ENCODE results near the gene ANXA2R. TPM values are rescaled to one million over a fixed set of nuclear protein-coding genes. Genes with fewer than 3 reads are reported as not detected.

Gene ANXA2R
- total and polyA plus RNA-seq, 2 of the 4 experiments (the other 2 are of a cell fraction) = 1.3 to 3.6 TPM

- H3K9me3 ChIP-seq (ENCODE audit: control insufficient read depth, insufficient read depth, low read length) = no peaks in the 10 kb centered on the region
- no peaks in the 10 kb centered on the region for H4K20me1 ChIP-seq (ENCODE audit: insufficient read depth, low read length)
- intact Hi-C loops (cut with micrococcal nuclease) = loop anchor here (1.0 kb wide), 3 partner anchors 14 to 70 kb away; partner anchors contain the start of gene ANXA2R
- peak overlapping the region; percentile 56 for H4K91ac ChIP-seq (ENCODE audit: insufficient read depth, low read depth, low read length)
- ChIA-PET CTCF (interaction anchor here (0.8 to 1.4 kb wide), 3 partner anchors 35 to 87 kb away, joined by 3 to 7 read pairs (median 5); no protein-coding TSS in a partner anchor), POLR2A (ENCODE audit: unreplicated experiment) (interaction anchor here (0.7 to 1.2 kb wide), 4 partner anchors 13 to 356 kb away, joined by 3 to 5 read pairs (median 4); no protein-coding TSS in a partner anchor)
- peak overlapping the region; percentile 89 to 94 for H4K8ac ChIP-seq (ENCODE audit: low read depth in 2 of 2, low read length in 2 of 2)
- peaks cover 13 to 51% of the 10 kb centered on the region in 2 experiments for H3K79me1 ChIP-seq (ENCODE audit: low read depth in 1 of 2, low read length in 2 of 2)
- in situ Hi-C loops (cut with MboI; ENCODE audit: low sequenced_read_pairs) = loop anchor here (10.0 kb wide), 1 partner anchor 81 kb away; no protein-coding TSS in a partner anchor
- H3K9ac ChIP-seq (ENCODE audit: low read depth, low read length) = peak overlapping the region; percentile 91
- peak overlapping the region; percentile 95 for H3K23ac ChIP-seq (ENCODE audit: low read depth, low read length)
- H2AFZ ChIP-seq (replicated peaks; ENCODE audit: low read length, poor library complexity) = peak overlapping the region; percentile 83
- dilution Hi-C loops (cut with HindIII; ENCODE audit: low sequenced_read_pairs, unreplicated experiment) = no loop called here
- peak overlapping the region; percentile 70 for H2AK9ac ChIP-seq (replicated peaks; ENCODE audit: low read depth, low read length, poor library complexity)
- H2BK5ac ChIP-seq (ENCODE audit: low read depth, low read length, poor library complexity, severe bottlenecking) = peak overlapping the region; percentile 80
- peak overlapping the region; percentile 83 for H2BK20ac ChIP-seq (ENCODE audit: low read depth, low read length)
- peak overlapping the region; percentile 90 for H3K14ac ChIP-seq (replicated peaks; ENCODE audit: low read depth, low read length)
- BruUV-seq (replicated peaks) = no TSS peak
- peak; percentile 38 for DNase-seq
- peak overlapping the region; percentile 87 for H2BK120ac ChIP-seq (ENCODE audit: low read depth, low read length)
- peak overlapping the region; percentile 92 for H3K4me2 ChIP-seq (ENCODE audit: low read depth, low read length)
- peak overlapping the region; percentile 99; the same call in 2 of the 3 replicates for H2BK15ac ChIP-seq (ENCODE audit: low read depth, low read length)
- peaks cover 4% of the 10 kb centered on the region; the same call in 1 of the 2 replicates for H3K9me1 ChIP-seq (ENCODE audit: insufficient read depth, low read length)
- peak overlapping the region; percentile 80 for H3K4me3 ChIP-seq (ENCODE audit: insufficient read depth, low read depth, low read length)
- H3K4ac ChIP-seq (ENCODE audit: low read depth, low read length) = peak overlapping the region; percentile 88
- H3K27me3 ChIP-seq (ENCODE audit: control insufficient read depth, insufficient read depth, low read length) = no peaks in the 10 kb centered on the region
- peak overlapping the region; percentile 84 for H3K18ac ChIP-seq (ENCODE audit: low read depth, low read length)
- H2AK5ac ChIP-seq (ENCODE audit: low read depth, low read length) = peak overlapping the region; percentile 68; the same call in 1 of the 2 replicates
- TF ChIP-seq CEBPB (IDR thresholded peaks at IDR 0.05; ENCODE audit: low read depth, low read length) = no peak
- TF ChIP-seq NFE2L2 (IDR thresholded peaks at IDR 0.05; ENCODE audit: low read depth, low read length) = no peak
- no peak for TF ChIP-seq CTCF (conservative IDR thresholded peaks at IDR 0.05; ENCODE audit: low read depth, low read length)
- TF ChIP-seq USF2 (IDR thresholded peaks at IDR 0.05; ENCODE audit: low read depth, low read length) = no peak
- TF ChIP-seq CHD1 (IDR thresholded peaks at IDR 0.05; ENCODE audit: low read depth, low read length) = no peak
- no peak for TF ChIP-seq SMC3 (IDR thresholded peaks at IDR 0.05; ENCODE audit: low read depth, low read length)
- no peak for TF ChIP-seq RFX5 (IDR thresholded peaks at IDR 0.05; ENCODE audit: low read depth, low read length)
- H3K36me3 ChIP-seq (ENCODE audit: control insufficient read depth, insufficient read depth, low read length) = no peaks in the 10 kb centered on the region
- no peaks in the 10 kb centered on the region; the same call in 1 of the 2 replicates for H3K4me1 ChIP-seq (ENCODE audit: control insufficient read depth, insufficient read depth, low read length)
- WGBS, 2 experiments (ENCODE audit: extremely low coverage in 2 of 2, insufficient read length in 1 of 2) = 15% methylated on average over 8 of the region's 10 CpGs; no CpG with 5 or more reads in 1 of the 2 experiments
- peak overlapping the region; percentile 88 for H3K56ac ChIP-seq (ENCODE audit: extremely low read depth, insufficient read depth, low read length)
- peak overlapping the region; percentile 63 for H4K5ac ChIP-seq (ENCODE audit: low read depth, low read length)
- ATAC-seq (ENCODE audit: low read depth) = peak; percentile 2; the same call in 1 of the 2 replicates
- H3K27ac ChIP-seq (ENCODE audit: insufficient read depth, low read length) = peak overlapping the region; percentile 100
Measured at GRCh38 chr5:42995360-42995751, 44.8 kb downstream of the ANXA2R start.
